Bronchial epithelial cell (primary cell): Measurements from ENCODE around the gene TET3. TPM values are rescaled to one million over a fixed set of nuclear protein-coding genes. Genes with fewer than 3 reads are reported as not detected.

ENCODE experiments used
- DNase-seq: peaks from one replicate; pipeline ENCODE4 v3.0.0-alpha.2; 2010; ENCODE audit warnings: low read depth
- FAIRE-seq: peaks from 2 replicates; lab custom pipeline; 2011; peaks lifted over from hg19 to GRCh38; lab: Jason Lieb, UNC
- H3K27me3 ChIP-seq: 2 replicates; pipeline ENCODE4 v1.5.1; 2011; ENCODE audit warnings: low read length; ENCODE audit not compliant: control insufficient read depth, insufficient read depth
- H3K36me3 ChIP-seq: 2 replicates; pipeline ENCODE4 v1.5.1; 2011; ENCODE audit warnings: low read length; ENCODE audit not compliant: control insufficient read depth, insufficient read depth
- H3K4me3 ChIP-seq: 2 replicates; pipeline ENCODE4 v1.5.1; 2011; ENCODE audit warnings: mild to moderate bottlenecking, low read depth, low read length, control low read depth
- CTCF ChIP-seq: IDR thresholded peaks from 2 replicates; pipeline ENCODE4 v1.5.1; 2011; ENCODE audit warnings: mild to moderate bottlenecking, moderate library complexity, low read length, control low read depth, inconsistent platforms; ENCODE audit not compliant: insufficient read depth, severe bottlenecking
- total RNA-seq: library from RNA; depleted of rRNA; stranded (reverse); fragments of >200 nt; gene quantifications from 2 replicates; pipeline ENCODE4 v1.2.1, GENCODE V29; 2014

The TET3 gene
- total RNA-seq, 1 donor from 2014 or later: 5.3 TPM

GRCh38 chr2:74021407-74021755, 36.7 kb downstream of the TET3 start:
- no peak overlapping the region for H3K4me3 ChIP-seq
- no peak for FAIRE-seq
- no peaks in the 10 kb centered on the region for H3K36me3 ChIP-seq
- no peak for TF ChIP-seq CTCF
- DNase-seq: no peak
- no peaks in the 10 kb centered on the region for H3K27me3 ChIP-seq

- TF ChIP-seq CTCF: no peak
- Histone ChIP-seq H3K4me3 (no peak overlapping the region), H3K27me3 (no peaks in the 10 kb centered on the region), H3K36me3 (no peaks in the 10 kb centered on the region)
- no peak for DNase-seq
- no peak for FAIRE-seq
Observed at GRCh38 chr2:74024216-74024615, 39.5 kb downstream of the TET3 start.

- TF ChIP-seq CTCF: no peak
- DNase-seq: peak; percentile 62
- Histone ChIP-seq H3K27me3 (no peaks in the 10 kb centered on the region), H3K36me3 (no peaks in the 10 kb centered on the region), H3K4me3 (no peak overlapping the region)
- no peak for FAIRE-seq
Observed at GRCh38 chr2:74025971-74026612, 41.4 kb downstream of the TET3 start.

GRCh38 chr2:74026687-74027241, 42.1 kb downstream of the TET3 start:
- no peak for TF ChIP-seq CTCF
- FAIRE-seq: no peak

GRCh38 chr2:74027496-74027895, 42.8 kb downstream of the TET3 start:
- Histone ChIP-seq H3K36me3 (no peaks in the 10 kb centered on the region), H3K4me3 (no peak overlapping the region), H3K27me3 (no peaks in the 10 kb centered on the region)
- TF ChIP-seq CTCF: no peak
- FAIRE-seq (no peak), DNase-seq (no peak)

More at GRCh38 chr2:74026687-74027241, 42.1 kb downstream of the TET3 start:
- H3K4me3 ChIP-seq: no peak overlapping the region
- DNase-seq: no peak
- H3K36me3 ChIP-seq: no peaks in the 10 kb centered on the region
- H3K27me3 ChIP-seq: no peaks in the 10 kb centered on the region

- FAIRE-seq (no peak), DNase-seq (no peak)
- Histone ChIP-seq H3K27me3 (no peaks in the 10 kb centered on the region), H3K36me3 (no peaks in the 10 kb centered on the region), H3K4me3 (no peak overlapping the region)
- no peak for TF ChIP-seq CTCF
Observed at GRCh38 chr2:74028290-74028689, 43.6 kb downstream of the TET3 start.
